Chondrocyte (in vitro differentiated cells): Measurements from ENCODE around the gene UNG. TPM values are rescaled to one million over a fixed set of nuclear protein-coding genes. Genes with fewer than 3 reads are reported as not detected.

Experiments used
- DNase-seq: peaks from one replicate; pipeline ENCODE4 v3.0.0; 2021; ENCODE audit warnings: mixed read lengths, low spot score
- H3K27ac Mint-ChIP-seq: one replicate; pipeline ENCODE4 v1.8.0; 2021; ENCODE audit warnings: mild to moderate bottlenecking, moderate library complexity, mixed read lengths; ENCODE audit not compliant: unreplicated experiment
- H3K27me3 Mint-ChIP-seq: 2 replicates; pipeline ENCODE4 v1.8.0; 2021; ENCODE audit warnings: low read depth, mixed read lengths
- H3K36me3 Mint-ChIP-seq: 2 replicates; pipeline ENCODE4 v1.8.0; 2021; ENCODE audit warnings: low read depth, mixed read lengths
- H3K4me1 Mint-ChIP-seq: 2 replicates; pipeline ENCODE4 v1.8.0; 2021; ENCODE audit warnings: low read depth, mild to moderate bottlenecking, mixed read lengths
- H3K4me3 Mint-ChIP-seq: one replicate; pipeline ENCODE4 v1.8.0; 2021; ENCODE audit warnings: mild to moderate bottlenecking, moderate library complexity, mixed read lengths; ENCODE audit not compliant: unreplicated experiment
- H3K9me3 Mint-ChIP-seq: 2 replicates; pipeline ENCODE4 v1.8.0; 2021; ENCODE audit warnings: low read depth, mixed read lengths
- total RNA-seq: library from RNA; stranded (reverse); gene quantifications from 3 replicates; pipeline ENCODE4 v1.2.1, GENCODE V29; 2021
- TF ChIP-seq, protein P1 (sequence below): fragments of 200-600 bp; sonication (generic); IDR thresholded peaks from 2 replicates; pipeline ENCODE4 v1.5.0; 2021; ENCODE audit warnings: antibody characterized with exemption, mild to moderate bottlenecking, moderate library complexity

Gene UNG
- total RNA-seq, 1 donor from 2014 or later = 13.6 TPM

DNA sequence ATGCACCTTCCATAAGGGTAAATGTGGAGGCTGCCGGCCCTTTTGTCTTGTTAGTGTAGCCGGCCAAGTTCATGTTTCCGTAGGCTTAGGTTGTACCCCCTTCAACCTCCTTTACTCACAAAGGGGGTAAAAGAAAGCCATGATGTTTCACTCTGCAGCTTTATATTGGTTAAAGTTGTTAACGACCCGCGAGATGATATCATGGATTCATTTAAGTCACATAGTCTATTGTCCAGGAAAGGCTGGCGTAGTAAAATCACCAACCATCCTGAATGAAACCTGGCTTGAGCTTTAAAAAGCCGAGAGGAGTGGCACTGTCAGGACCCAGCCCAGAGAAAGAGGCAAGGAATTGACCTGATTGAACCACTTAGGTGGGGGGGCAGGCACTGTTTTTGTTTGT is 1.3 kb downstream of the UNG start:
- Mint-ChIP-seq H3K27ac (peak overlapping the region; percentile 87), H3K27me3 (no peaks in the 10 kb centered on the region), H3K4me1 (peaks cover 20% of the 10 kb centered on the region), H3K9me3 (no peaks in the 10 kb centered on the region), H3K4me3 (peak overlapping the region; percentile 80), H3K36me3 (peaks cover 11% of the 10 kb centered on the region)
- DNase-seq = no peak
- TF ChIP-seq, protein P1, sequence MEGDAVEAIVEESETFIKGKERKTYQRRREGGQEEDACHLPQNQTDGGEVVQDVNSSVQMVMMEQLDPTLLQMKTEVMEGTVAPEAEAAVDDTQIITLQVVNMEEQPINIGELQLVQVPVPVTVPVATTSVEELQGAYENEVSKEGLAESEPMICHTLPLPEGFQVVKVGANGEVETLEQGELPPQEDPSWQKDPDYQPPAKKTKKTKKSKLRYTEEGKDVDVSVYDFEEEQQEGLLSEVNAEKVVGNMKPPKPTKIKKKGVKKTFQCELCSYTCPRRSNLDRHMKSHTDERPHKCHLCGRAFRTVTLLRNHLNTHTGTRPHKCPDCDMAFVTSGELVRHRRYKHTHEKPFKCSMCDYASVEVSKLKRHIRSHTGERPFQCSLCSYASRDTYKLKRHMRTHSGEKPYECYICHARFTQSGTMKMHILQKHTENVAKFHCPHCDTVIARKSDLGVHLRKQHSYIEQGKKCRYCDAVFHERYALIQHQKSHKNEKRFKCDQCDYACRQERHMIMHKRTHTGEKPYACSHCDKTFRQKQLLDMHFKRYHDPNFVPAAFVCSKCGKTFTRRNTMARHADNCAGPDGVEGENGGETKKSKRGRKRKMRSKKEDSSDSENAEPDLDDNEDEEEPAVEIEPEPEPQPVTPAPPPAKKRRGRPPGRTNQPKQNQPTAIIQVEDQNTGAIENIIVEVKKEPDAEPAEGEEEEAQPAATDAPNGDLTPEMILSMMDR = no peak

- no peaks in the 10 kb centered on the region for H3K9me3 Mint-ChIP-seq
- H3K36me3 Mint-ChIP-seq = peaks cover 14% of the 10 kb centered on the region
- peak overlapping the region; percentile 80 for H3K4me3 Mint-ChIP-seq
- peaks cover 20% of the 10 kb centered on the region for H3K4me1 Mint-ChIP-seq
- H3K27me3 Mint-ChIP-seq = no peaks in the 10 kb centered on the region
- no peak for DNase-seq
- peak overlapping the region; percentile 30 for H3K27ac Mint-ChIP-seq
- TF ChIP-seq, protein P1 = no peak
These were observed 2.1 kb downstream of the UNG start for GRCh38 chr12:109099431-109100020.

DNA sequence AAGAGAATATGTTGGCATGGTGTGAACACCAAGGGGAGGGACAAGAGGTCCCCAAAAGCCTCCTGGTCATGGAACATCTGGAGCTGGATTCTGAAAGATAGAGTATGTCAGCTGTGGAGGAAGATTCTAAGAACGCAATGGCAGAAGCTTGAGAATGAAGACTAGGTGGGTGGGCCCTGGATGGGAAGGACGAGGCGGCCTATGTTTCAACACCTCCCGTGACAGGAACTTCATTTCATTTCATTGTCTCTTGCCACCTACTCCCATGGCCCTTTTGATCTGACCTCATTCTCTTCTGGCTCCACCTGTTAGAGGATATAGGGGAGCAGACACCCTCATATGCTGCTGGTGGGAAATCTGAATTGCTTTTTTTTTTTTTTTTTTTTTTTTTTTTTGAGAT is 3.3 kb downstream of the UNG start:
- no peaks in the 10 kb centered on the region for H3K27me3 Mint-ChIP-seq
- no peak for DNase-seq

DNA sequence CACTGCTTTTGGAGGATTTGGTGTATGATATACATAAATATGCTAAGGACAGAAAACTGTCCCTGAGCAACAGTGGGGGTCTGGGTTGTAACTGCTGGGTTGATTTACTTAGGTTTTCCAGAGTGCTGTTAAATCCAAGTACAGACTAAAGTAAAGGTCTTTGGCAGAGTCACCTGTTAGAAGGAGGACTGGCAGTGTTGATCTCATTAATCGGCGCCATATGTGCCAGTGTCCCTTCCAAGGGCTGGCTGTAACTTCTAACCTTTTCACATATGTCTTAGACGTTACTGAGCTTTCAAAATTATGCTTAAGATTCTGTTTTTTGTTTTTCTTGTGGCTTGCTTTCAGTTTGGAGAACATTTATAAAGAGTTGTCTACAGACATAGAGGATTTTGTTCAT is 5.1 kb downstream of the UNG start:
- TF ChIP-seq, protein P1 = no peak
- DNase-seq = no peak
- H3K4me1 Mint-ChIP-seq = peaks cover 20% of the 10 kb centered on the region
- H3K36me3 Mint-ChIP-seq = peaks cover 25% of the 10 kb centered on the region
- H3K27ac Mint-ChIP-seq = no peak overlapping the region
- no peaks in the 10 kb centered on the region for H3K9me3 Mint-ChIP-seq
- H3K27me3 Mint-ChIP-seq = no peaks in the 10 kb centered on the region
- H3K4me3 Mint-ChIP-seq = no peak overlapping the region

More for the DNA sequence above, 3.3 kb downstream of the UNG start:
- Mint-ChIP-seq H3K36me3 (peaks cover 21% of the 10 kb centered on the region), H3K27ac (no peak overlapping the region), H3K9me3 (no peaks in the 10 kb centered on the region), H3K4me1 (peaks cover 20% of the 10 kb centered on the region), H3K4me3 (no peak overlapping the region)
- TF ChIP-seq, protein P1 = no peak

GRCh38 chr12:109105176-109105575 is 7.8 kb downstream of the UNG start:
- Mint-ChIP-seq H3K27ac (no peak overlapping the region), H3K36me3 (peaks cover 25% of the 10 kb centered on the region), H3K9me3 (no peaks in the 10 kb centered on the region), H3K27me3 (no peaks in the 10 kb centered on the region), H3K4me3 (no peak overlapping the region), H3K4me1 (peaks cover 5% of the 10 kb centered on the region)
- TF ChIP-seq, protein P1 = no peak
- DNase-seq = no peak
